ENCODE measurements around the gene PRELID3B.
"Not testable (repeated sequence)": the region's sequence is repeated elsewhere in the genome, so short reads cannot be mapped to it uniquely, and the experiment has no call there.

DNA sequence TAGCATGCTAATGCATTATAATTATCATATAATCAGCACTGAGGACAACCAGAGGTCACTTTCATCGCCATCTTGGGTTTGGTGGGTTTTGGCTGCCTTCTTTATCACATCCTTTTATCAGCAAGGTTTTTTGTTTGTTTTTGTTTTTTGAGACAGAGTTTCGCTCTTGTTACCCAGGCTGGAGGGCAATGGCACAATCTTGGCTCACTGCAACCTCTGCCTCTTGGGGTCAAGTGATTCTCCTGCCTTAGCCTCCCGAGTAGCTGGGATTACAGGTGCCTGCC is 30.8 kb downstream of the PRELID3B start:
- TF ChIP-seq, protein P1, sequence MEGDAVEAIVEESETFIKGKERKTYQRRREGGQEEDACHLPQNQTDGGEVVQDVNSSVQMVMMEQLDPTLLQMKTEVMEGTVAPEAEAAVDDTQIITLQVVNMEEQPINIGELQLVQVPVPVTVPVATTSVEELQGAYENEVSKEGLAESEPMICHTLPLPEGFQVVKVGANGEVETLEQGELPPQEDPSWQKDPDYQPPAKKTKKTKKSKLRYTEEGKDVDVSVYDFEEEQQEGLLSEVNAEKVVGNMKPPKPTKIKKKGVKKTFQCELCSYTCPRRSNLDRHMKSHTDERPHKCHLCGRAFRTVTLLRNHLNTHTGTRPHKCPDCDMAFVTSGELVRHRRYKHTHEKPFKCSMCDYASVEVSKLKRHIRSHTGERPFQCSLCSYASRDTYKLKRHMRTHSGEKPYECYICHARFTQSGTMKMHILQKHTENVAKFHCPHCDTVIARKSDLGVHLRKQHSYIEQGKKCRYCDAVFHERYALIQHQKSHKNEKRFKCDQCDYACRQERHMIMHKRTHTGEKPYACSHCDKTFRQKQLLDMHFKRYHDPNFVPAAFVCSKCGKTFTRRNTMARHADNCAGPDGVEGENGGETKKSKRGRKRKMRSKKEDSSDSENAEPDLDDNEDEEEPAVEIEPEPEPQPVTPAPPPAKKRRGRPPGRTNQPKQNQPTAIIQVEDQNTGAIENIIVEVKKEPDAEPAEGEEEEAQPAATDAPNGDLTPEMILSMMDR (conservative IDR thresholded peaks at IDR 0.05; ENCODE audit: low read length) = not testable (repeated sequence)
- TF ChIP-seq EZH2phosphoT487 (IDR thresholded peaks at IDR 0.05; ENCODE audit: borderline replicate concordance) = not testable (repeated sequence)

Data from Loucy (cell line).